NK-92 (cell line): ENCODE data around the gene ME3.

Experiments used
- DNase-seq: peaks from one replicate; lab custom pipeline; 2025; ENCODE audit not compliant: unreplicated experiment; lab: John Stamatoyannopoulos, UW

Gene ME3

DNA sequence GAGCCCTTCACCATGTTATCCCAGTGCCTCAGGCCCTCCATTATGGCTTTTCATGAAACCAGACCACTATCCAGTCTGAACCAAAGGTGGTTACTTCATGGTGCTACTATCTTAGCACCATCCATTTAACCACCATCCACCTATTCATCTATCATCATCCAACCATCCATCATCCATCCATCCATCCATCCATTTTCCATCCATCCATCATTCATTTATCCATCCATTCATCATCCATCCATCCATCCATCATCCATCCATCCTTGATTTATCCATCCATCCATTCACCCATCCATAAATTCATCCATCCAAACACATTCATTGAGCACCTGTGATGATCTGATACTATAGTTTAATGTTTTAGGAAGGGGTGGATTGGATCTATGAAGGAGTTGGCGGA, 204.2 kb downstream of the ME3 start:
- DNase-seq = no peak

DNA sequence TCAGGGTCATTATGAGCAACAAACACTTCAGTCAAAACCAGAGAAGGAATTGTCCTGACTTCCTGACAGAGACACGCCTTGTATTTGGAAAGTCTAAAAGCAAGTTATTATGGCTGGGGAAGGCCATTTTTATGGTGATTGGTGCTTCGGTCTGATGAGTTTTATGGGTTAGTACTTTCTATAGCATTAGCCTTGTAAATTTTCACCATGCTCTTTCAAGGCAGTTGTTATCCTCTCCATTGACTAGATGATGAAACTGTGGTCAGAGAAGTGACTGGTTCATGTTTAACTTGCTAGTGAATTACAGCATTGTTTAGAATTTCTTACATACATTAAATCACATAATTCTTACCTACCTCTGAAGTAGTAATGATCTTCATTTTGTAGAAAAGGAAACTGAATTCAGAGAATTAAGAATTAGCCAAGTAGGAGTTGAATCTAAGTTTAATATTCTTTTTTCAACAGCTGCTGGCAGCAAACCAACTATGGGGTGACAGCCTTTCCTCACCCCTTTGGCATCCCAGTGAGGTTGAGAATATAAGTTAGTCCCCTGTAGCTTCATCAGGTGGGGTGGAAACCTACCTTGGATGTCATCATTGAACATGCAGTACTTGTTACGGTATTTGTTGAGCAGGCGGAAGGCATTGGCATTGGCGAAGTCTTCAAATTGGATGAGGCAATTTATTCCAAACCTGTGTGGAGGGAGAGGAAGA, 207.8 kb downstream of the ME3 start:
- no peak for DNase-seq

DNA sequence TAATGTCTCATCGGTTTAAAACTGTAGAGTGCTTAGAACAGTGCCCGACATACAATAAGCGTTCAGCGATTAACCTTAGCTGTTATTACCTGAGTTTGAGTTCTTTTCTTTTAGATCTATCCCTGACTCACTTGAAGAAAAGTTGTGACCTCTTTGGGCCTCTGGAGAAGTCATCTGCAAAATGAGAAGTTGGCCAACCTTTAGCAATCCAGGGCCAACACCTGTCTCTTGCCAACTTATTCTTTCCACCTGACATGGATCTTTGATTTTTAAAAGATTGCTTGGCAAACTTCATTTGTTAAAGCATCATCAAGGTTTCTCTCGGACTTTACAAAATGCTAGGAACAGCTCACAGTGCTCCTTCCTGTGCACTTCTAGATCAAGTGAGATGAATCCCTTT, 208.5 kb downstream of the ME3 start:
- no peak for DNase-seq

DNA sequence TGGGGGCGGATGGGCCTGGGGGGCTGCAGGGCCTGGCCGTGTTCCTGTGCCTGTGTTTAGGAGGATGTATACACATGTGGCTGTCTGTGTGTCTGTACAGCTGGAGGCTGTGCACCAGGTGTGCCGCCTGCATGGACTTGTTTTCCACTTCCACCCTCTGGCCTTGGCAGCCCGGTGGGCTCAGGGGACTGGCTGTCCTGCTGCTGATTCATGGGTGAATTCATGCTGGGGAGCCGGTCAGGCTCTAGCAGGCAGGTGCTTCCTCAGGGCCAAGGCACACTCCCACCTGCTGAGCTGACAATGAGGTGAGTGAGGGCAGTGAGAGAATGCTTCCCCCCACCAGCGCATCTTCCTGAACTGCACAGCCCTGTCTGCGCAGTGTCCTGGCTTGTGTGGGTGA, 209.3 kb downstream of the ME3 start:
- DNase-seq = no peak

DNA sequence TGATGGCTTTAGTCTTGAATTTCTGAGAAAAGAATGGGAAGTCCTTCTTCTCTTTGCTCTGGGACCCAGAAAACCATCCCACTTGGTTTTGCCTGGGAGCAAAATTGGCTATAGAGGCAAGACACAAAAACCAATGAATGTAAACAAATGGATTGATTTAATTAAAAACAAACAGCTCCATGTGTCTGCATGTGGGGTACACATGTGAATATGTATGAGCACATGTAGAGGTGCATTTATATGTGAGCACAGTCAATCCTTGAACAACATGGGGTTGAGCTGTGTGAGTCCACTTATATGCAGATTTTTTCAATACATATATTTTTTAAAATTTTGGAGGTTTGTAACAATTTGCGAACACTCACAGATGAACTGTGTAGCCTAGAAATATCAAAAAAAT, 210.5 kb downstream of the ME3 start:
- DNase-seq = no peak

DNA sequence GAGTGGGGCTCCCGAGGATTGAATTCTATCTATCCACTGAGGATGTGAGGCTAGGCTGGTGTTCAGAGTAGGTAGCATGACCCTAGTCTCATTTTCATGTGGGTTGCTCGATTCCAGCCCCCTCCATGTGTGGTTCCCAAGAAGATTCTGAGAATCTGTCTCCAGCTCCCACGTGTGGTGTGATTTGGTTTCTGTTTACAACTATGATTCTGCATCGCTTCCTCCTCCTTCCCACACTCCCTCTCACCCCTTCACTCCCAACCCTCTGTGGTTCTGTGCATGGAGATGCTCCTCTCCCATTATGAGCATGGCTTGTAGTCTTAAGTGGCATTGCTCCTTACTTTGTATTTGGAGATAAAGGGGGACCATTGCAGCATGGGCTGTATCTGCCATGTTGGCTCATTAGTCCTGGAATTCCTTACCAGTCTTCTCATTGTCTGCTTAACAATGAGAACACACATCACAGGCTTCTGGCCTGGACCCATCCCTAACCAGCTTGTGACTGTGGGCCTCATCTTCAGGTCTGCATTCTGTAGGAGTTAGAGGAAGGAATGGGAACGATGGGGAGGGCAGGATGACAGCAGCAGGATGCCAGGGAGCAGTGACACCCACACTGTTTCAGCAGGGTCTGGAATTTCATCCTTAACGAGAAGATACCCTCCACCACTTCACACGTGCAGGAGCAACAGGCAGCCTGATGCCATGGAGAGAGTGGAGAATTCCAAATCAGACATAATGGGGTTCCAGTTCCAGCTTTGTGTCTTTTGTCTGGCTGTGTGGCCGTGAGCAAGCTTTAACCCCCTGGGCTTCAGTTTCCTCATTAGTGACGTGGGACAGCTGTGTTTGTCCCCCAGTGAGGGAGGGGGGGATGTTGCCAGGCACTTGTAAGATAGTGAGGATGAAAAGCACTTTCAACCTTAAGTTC, 211.7 kb downstream of the ME3 start:
- no peak for DNase-seq

DNA sequence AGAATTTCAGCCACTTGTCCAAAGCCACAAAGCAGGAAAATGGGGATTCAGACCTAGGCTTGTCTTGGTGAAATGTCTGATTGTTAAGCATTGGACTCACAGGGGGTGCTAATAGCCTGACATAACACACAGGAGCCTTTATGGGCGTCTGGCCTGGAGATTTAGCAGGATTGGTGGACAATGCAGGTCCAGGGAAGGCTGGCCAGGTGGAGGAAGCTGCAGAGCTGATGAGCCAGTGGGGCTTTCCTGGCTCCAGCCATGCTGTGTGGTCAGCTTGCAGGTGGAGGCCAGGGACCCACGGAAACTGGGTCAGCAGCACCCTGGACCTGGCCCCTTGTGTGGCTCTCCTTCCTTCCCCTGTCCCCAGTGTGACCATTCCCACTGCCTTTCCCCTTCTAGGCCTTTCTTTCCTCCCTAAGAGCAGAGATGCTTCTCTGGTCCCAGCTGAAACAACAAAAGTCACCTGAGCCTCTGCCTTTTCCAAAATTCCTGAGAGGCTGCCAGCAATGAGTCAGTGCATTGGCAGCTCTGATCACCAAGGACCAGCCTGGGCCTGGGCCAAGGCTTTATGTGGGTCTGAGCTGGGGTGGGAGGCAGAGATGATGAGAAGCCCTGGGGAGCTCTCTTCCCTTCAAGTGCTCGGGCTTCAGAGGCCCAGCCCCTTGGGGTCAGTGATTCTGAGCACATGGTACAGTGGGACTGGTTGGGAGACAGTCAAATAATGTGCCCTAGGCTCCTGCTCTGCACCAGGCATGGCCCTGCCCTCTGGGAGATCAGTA, 212.5 kb downstream of the ME3 start:
- no peak for DNase-seq

DNA sequence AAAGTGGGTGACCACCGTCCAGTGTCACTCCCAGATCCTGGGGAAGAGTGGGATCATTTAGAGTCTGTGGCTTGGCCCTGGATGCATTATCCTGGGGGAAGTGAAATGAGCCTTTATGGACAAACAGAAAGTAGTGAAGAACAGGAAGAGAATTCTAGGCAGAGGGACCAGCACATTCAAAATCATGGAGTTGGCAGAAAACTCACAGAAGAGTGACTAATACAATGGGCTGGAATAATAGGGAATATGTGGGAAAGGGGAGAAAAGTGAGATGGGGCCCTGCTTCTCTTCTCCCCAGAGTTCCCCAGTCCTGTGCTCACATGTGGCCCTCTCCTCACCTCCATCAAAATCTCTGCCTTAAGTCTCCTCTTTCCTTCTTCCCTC, 213.4 kb downstream of the ME3 start:
- no peak for DNase-seq

DNA sequence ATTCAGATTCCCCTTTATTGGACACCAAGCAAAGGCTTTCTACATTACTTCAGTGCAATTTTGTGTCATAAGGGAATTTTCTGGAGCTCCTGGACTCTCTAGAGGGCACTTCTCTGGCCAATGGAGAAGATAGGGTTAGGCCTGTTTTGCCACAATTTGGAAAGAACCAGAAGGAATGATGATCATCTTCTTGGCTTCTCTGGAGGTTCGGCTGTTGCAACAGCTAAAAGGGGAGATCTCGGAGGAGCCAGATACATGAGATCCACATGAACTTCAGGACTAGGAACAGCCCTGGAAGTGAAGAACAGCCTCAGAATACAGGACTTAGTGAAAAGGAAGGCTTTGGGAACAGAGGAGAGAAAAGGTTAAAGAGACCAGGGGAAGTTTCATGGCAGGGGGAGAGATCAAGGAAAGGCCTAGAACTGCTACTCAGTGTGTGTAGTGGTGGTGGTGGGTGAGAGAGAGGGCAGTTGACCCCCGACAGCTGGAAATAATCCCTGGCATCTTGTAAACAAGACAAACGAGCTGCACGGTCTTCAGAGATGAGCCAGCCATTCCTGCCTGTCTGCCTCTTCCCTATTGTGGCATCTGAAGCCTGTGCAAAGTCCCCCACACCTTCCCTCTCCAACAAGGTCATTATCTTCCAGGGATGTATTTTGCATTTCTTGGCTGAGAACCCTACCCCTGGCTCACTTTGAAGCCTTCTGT, 214.0 kb downstream of the ME3 start:
- DNase-seq = no peak

DNA sequence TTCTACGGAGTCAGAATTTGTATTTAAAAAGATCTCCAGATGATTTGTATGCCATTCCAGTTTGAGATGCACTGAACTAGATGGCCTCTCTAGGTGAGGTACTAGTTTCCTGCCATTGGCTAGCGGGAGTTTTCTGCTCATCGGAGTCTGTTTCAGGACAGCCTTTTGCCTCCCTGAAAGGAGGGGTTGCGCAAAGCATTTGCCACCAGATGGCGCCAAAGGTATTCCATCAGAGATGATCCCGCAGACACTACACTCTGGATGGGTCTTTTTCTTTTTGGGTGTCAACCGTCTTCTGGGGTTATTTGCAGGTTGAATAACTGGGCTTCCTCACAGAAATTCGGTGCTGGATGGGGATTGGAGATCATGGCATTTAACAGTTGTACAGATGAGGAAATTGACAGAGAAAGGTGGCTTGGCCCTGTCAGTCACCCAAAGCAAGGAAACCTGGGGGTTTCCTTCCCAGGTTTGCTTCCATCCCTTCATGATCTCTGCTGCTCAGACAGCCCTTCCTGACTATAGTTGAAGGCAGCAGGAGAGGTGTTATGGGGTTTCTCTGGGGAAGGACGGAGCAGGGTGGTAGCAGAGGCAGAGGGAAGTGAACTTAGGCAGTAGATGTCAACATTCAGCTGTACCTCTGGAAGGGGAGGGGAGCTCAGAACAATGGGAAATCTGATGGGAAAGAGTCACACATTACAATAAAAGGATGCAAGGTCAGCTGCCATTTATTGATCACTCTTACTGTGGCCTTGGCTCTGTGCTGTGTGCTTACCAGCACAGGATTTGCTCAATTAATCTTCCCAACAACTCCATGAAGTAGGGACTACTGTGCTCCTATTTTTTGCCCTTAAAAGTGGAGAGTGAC, 216.1 kb downstream of the ME3 start:
- no peak for DNase-seq

DNA sequence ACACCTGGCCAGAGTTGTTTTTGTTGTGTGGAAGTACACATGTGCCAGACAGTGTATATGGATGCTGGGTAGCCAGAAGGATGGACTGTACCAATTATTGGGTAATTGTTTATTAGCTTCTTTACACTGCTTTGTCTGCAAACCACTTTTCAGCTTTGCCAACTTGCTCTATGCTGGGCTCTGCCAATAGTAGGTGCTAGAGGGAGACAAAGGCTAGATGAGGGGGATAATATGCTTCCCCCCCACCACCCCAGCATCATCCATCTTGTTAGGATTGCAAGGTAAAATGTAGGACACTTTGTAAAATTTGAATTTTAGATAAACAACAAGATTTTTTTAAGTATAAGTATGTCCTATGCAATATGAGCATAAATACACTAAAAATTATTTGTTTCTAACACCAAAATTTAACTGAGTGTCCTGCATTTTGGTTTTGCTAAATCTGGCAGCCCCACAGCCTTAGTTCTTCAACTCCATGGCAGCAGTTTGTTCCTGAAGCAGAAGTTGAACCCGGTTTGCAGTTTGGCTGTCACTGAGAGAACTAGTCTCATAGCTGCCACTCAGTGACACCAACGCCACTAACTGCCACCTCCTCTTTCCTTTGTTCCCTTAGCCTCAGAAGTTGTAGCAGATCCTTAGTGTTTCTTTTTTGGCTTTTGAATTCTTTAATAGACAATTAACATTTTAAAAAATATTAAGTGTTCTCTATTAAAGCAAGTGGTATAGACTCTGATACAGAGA, 219.0 kb downstream of the ME3 start:
- DNase-seq = no peak

DNA sequence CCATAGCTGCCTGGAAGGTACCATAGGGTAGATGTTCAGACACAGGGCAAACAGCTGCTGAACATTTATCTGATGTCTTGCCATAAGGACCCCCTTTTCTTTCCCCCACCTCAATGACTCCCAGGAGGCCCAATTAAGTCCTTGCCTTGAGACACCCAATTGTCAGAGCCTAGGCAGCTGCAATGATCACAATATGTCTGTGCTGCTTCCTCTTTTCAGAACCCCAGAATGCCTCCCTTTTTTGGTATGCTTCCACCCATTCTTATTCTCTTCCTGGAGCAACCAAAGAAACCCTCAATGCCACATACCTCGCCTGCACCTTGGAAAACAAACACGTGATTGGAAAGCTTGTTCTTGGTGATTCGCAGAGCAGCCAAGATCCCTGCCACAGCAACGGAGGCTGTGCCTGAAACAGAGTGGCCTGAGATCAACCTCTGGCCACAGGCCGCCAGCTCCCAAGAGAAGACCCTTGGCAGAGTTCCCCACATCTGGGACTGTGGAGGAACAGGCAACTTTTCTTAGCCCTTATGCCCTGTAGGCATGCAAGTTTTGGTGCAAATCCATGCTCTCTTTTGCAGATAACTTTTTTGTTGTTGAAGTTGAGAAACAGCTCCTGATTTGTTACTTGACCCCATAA, 222.3 kb downstream of the ME3 start:
- no peak for DNase-seq

DNA sequence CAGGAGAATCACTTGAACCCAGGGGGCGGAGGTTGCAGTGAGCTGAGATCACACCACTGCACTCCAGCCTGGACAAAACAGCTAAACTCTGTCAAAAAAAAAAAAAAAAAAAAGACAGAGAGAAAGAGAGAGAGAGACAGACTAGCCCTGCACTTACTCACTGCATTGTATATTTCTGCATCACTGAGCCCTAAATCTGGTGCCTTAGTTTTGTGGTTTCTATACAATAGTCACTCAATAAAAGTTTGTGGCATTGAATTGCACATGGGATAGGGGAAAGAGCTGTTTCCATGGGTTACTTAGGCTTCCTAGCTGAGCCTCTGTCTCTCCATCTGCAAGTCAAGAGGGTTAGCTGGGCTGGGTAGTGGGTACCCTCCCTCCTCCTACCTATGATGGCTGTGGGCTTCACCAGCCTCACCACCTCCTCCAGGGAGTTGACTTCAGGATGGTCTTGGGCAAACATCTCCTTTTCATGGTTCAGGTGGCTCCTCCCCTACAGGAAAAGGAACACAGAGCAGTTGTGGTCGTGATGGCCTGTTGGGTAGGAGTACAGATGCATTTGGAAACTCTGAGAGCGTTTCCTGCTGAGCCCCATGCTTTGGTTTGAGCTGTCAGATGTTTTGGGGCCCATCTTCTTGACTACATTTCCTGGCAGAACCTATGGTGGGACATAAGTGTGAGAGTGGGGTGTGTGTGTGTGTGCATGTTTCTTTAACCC, 224.5 kb downstream of the ME3 start:
- no peak for DNase-seq

DNA sequence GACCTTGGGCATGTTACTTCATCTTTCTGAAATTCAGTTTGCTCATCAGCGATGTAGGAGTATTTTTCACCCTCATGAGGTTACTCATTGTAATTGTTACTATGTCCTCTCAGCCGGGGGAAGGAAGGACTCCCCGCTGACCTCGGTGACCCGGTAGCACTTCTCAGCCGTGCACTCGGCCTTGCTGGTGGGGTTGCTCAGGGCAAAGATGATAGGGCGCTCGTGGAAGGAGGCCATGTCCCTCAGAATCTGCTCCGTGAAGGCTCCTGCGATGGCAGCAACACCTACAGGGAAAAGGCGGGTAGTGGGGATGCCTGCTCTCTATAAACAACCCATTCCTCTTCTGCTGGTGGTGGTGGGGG, 225.5 kb downstream of the ME3 start:
- no peak for DNase-seq

DNA sequence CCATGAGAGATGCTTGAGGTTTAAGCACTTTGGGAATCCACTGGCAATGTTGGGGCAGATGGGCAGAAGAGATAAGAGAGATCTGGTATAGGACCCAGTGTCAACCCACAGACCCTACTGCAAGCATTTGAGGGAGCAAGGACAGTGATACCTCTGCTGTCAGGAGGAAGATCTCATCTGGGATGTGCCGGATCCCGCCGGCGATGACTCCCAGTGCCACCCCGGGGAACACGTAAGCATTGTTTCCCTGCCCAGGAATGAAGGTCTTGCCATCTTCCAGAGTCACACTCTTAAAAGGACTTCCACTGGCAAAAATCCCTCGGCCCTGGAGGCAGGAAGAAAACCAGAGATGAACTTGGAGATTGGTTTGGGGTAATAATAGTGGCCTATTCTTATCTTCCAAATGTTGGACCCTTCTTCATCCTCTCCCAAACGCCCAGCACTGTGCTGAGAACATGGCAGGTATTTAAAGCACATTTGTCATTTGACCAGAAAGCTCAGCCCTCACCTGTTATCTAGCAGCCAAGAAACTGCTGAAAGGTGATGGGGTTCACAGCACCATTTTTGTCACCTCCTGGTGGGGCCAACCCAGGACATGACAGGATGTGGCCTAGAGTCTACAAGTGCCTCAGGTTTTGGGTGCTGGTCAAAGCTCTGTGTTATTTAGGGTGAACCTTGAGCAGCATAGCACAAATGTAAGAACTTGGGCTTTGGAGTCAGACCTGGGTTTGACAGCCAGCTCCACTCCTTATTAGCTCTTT, 226.1 kb downstream of the ME3 start:
- DNase-seq = no peak

DNA sequence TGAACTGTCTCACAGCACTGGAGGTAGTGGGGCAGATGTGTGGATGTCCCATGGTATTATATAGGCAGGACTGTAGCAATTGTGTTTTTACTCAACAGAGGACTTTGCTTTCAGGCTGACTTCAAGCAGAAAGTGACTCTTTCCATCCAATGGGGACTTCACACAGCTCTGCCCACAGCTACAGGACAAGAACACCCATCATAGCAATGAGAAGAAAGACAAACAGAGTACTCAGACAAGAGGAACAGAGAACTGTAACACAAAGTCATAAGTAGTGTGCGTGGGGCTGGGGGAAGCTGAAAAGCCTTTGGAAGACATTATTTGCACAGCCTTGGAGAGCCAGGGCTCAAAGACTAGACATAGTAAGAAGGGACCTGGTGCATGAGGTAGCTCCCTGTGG, 227.4 kb downstream of the ME3 start:
- no peak for DNase-seq

DNA sequence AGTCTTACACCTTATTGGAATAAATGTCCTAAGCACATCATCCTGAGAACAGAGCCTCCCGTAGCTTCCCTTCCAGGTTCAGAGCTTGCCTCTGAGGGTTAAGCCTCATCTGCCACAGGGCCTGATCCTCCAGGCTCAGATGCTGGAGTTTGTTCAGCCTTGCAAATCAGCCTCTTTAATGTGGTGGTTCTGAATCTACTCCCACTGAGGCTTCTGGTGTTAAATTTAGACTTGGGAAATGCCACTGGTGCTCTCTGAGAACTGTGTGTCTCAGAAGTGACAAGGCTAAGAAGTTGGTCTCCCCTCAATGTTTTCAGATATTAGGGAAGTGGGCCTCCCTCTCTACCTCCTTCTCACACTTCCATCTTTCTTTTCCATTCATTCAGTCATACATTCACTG, 229.0 kb downstream of the ME3 start:
- no peak for DNase-seq

DNA sequence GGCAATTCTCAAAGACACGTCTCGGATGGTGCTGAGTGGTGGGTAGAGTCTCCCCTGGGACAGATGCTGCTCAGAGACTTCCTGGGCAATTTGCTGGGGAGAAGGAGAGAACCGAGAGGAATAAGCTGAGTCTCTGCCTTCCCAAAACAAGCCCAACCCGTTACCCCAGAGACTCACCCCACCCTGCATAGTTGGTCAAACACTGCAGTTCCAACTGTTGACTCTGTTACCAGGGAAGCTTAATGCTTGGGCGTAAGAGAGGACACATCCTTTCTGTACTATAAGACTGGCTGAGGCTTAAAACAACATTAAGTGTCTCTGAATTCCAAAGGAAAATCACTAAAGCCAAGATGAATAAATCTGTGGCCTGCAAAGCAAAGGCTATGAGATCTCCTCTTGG, 229.6 kb downstream of the ME3 start:
- DNase-seq = no peak
